Neuronal stem cell (in vitro differentiated cells): Measurements from ENCODE around the gene IGFBP3.

ENCODE experiments used
- DNase-seq: peaks from one replicate; pipeline ENCODE4 v3.0.0-alpha.2; 2013; ENCODE audit warnings: low spot score
- H2AFZ ChIP-seq: one replicate; pipeline ENCODE4 v1.6.1; 2013; ENCODE audit warnings: mild to moderate bottlenecking, low read length, inconsistent platforms
- H2AK5ac ChIP-seq: 2 replicates; pipeline ENCODE4 v1.6.1; 2013; ENCODE audit warnings: low read depth, mild to moderate bottlenecking, inconsistent platforms, low read length, moderate library complexity, mixed read lengths
- H2BK120ac ChIP-seq: 2 replicates; pipeline ENCODE4 v1.6.1; 2013; ENCODE audit warnings: low read depth, mild to moderate bottlenecking, inconsistent platforms, low read length, moderate library complexity, mixed read lengths
- H2BK12ac ChIP-seq: one replicate; pipeline ENCODE4 v1.6.1; 2013; ENCODE audit warnings: low read length, inconsistent platforms
- H2BK15ac ChIP-seq: 2 replicates; pipeline ENCODE4 v1.6.1; 2013; ENCODE audit warnings: mild to moderate bottlenecking, low read length, inconsistent platforms, mixed read lengths
- H2BK5ac ChIP-seq: one replicate; pipeline ENCODE4 v1.6.1; 2013; ENCODE audit warnings: inconsistent platforms, mild to moderate bottlenecking, low read length, moderate library complexity
- H3K14ac ChIP-seq: one replicate; pipeline ENCODE4 v1.6.1; 2013; ENCODE audit warnings: low read length, inconsistent platforms
- H3K18ac ChIP-seq: 2 replicates; pipeline ENCODE4 v1.6.1; 2013; ENCODE audit warnings: low read length, inconsistent platforms
- H3K23ac ChIP-seq: 2 replicates; pipeline ENCODE4 v1.6.1; 2013; ENCODE audit warnings: low read depth, mild to moderate bottlenecking, mixed read lengths, low read length, inconsistent platforms; ENCODE audit not compliant: poor library complexity
- H3K27ac ChIP-seq: replicated peaks from 3 replicates; pipeline ENCODE4 v1.5.1; 2013; ENCODE audit warnings: low read length, inconsistent platforms
- H3K27me3 ChIP-seq, 3 experiments: 2 replicates each; pipeline ENCODE4 v1.6.1; 2013; ENCODE audit warnings: low read length in 3 of 3, mild to moderate bottlenecking in 2 of 3, inconsistent platforms in 1 of 3, low read depth in 1 of 3, mixed read lengths in 1 of 3, moderate library complexity in 1 of 3; ENCODE audit not compliant: control insufficient read depth in 3 of 3, insufficient read depth in 3 of 3
- H3K36me3 ChIP-seq, 2 donors: replicated peaks in 1 of 2; 2 replicates each; pipeline ENCODE4 v1.6.1; 2013; ENCODE audit warnings: low read length in 2 of 2; ENCODE audit not compliant: control insufficient read depth in 2 of 2, insufficient read depth in 2 of 2
- H3K4ac ChIP-seq: 2 replicates; pipeline ENCODE4 v1.6.1; 2013; ENCODE audit warnings: inconsistent platforms, mild to moderate bottlenecking, low read length, moderate library complexity
- H3K4me1 ChIP-seq, 2 donors: 1 replicate in 1 of 2; 2 replicates in 1 of 2; pipeline ENCODE4 v1.6.1; 2013; ENCODE audit warnings: low read length in 2 of 2, low read depth in 1 of 2; ENCODE audit not compliant: control insufficient read depth in 2 of 2, insufficient read depth in 1 of 2
- H3K4me2 ChIP-seq: one replicate; pipeline ENCODE4 v1.6.1; 2013; ENCODE audit warnings: mild to moderate bottlenecking, low read length, inconsistent platforms; ENCODE audit not compliant: insufficient read depth, poor library complexity, severe bottlenecking
- H3K4me3 ChIP-seq, 2 donors: 2 replicates each; pipeline ENCODE4 v1.5.1; 2013; ENCODE audit warnings: low read length in 2 of 2, mild to moderate bottlenecking in 2 of 2, inconsistent platforms in 1 of 2, moderate library complexity in 1 of 2
- H3K79me1 ChIP-seq: one replicate; pipeline ENCODE4 v1.6.1; 2013; ENCODE audit warnings: low read depth, mild to moderate bottlenecking, inconsistent platforms, low read length, moderate library complexity
- H3K9ac ChIP-seq: one replicate; pipeline ENCODE4 v1.6.1; 2013; ENCODE audit warnings: mild to moderate bottlenecking, low read depth, low read length, inconsistent platforms; ENCODE audit not compliant: poor library complexity
- H3K9me3 ChIP-seq, 2 donors: replicated peaks in 1 of 2; 2 replicates each; pipeline versions ENCODE3 to v1.6.1; 2013; ENCODE audit warnings: low read length in 2 of 2, mild to moderate bottlenecking in 2 of 2, inconsistent platforms in 1 of 2, low read depth in 1 of 2, mixed read lengths in 1 of 2, moderate library complexity in 1 of 2; ENCODE audit not compliant: control insufficient read depth in 2 of 2, insufficient read depth in 1 of 2
- H4K8ac ChIP-seq: one replicate; pipeline ENCODE4 v1.6.1; 2013; ENCODE audit warnings: low read depth, mild to moderate bottlenecking, inconsistent platforms, low read length, moderate library complexity
- H4K91ac ChIP-seq: one replicate; pipeline ENCODE4 v1.6.1; 2013; ENCODE audit warnings: low read length, low read depth, mild to moderate bottlenecking, inconsistent platforms; ENCODE audit not compliant: poor library complexity
- WGBS, 2 donors: extraction: QIAGEN DNeasy Blood & Tissue Kit; methylation state at CpG; one replicate each; pipeline ENCODE4 v1.1.7; 2013; ENCODE audit warnings: missing lambda C conversion rate in 2 of 2, mixed read lengths in 1 of 2; ENCODE audit not compliant: insufficient read length in 2 of 2, insufficient replicate concordance in 1 of 2; ENCODE audit errors: extremely low coverage in 2 of 2; 5-methylcytosine and 5-hydroxymethylcytosine counted together

The IGFBP3 gene

DNA sequence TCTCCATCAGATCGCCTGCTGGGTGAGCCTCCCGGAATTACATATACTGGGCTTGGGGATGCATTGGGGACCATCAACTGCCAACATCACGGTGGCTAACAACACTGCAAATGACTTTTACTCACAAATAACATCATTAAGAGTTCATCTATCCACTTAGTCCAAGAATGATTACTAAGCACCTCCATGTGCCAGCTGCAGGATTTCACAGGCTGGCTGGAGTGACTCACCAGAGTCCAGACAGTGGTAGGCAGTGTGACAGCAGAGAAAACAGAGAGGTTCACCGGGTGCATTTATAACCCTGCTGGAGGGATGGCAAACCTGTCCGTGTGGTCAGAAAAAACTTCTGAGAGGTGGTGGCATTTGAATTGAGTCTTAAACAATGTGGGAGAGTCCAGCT, 3.2 kb upstream of the IGFBP3 start:
- H2AFZ ChIP-seq, result no peak overlapping the region
- WGBS, 2 donors, result no CpG with 5 or more reads among the region's 5 CpGs

DNA sequence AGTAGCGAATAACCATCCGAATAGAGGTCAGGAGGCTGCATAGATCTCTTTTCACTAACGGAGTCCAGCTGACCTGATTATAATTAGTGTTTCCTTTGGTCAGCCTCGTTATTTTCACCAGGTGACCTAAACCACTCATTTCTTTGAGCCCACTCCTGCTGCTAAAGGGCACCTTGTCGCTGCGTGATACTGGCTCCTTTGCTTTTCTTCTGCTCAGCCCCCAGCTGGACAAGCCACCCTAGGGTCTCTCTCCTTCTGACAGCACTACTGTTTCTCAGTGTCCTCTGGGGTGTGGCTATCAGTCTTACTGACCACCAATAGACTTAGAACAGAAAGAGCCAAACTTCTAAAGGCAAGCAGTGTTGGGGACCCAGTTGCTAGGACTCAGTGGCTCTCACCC, 2.7 kb upstream of the IGFBP3 start:
- no peak overlapping the region for H2BK120ac ChIP-seq
- H3K14ac ChIP-seq, result no peak overlapping the region
- no peak overlapping the region for H2AK5ac ChIP-seq
- H2AFZ ChIP-seq, result no peak overlapping the region
- no peak overlapping the region for H2BK15ac ChIP-seq
- no peak overlapping the region for H3K9ac ChIP-seq
- H3K9me3 ChIP-seq, result peaks cover 0 to 4% of the 10 kb centered on the region in 2 donors
- peaks cover 0 to 21% (median 13%) of the 10 kb centered on the region in 3 experiments for H3K27me3 ChIP-seq
- no peak overlapping the region for H4K8ac ChIP-seq
- H2BK5ac ChIP-seq, result no peak overlapping the region
- no peaks in the 10 kb centered on the region for H3K79me1 ChIP-seq
- H3K23ac ChIP-seq, result no peak overlapping the region
- peak overlapping the region; percentile 41 for H3K4me2 ChIP-seq
- no peak overlapping the region for H3K4me3 ChIP-seq
- H3K36me3 ChIP-seq, result no peaks in the 10 kb centered on the region
- peak overlapping the region; percentile 43 for H3K27ac ChIP-seq
- H3K18ac ChIP-seq, result peak overlapping the region; percentile 84
- no peak for DNase-seq
- no peak overlapping the region for H4K91ac ChIP-seq
- no peak overlapping the region for H3K4ac ChIP-seq
- H3K4me1 ChIP-seq, result peaks cover 8 to 16% of the 10 kb centered on the region in 2 donors
- no peak overlapping the region for H2BK12ac ChIP-seq
- WGBS, 2 donors, result no CpG with 5 or more reads among the region's 6 CpGs

More for the DNA sequence above, 3.2 kb upstream of the IGFBP3 start:
- H4K8ac ChIP-seq, result no peak overlapping the region
- no peak overlapping the region for H3K4ac ChIP-seq
- H3K14ac ChIP-seq, result no peak overlapping the region
- H2BK120ac ChIP-seq, result no peak overlapping the region
- no peak overlapping the region for H2AK5ac ChIP-seq
- H3K36me3 ChIP-seq, result no peaks in the 10 kb centered on the region
- H3K79me1 ChIP-seq, result no peaks in the 10 kb centered on the region
- H3K18ac ChIP-seq, result no peak overlapping the region
- no peak overlapping the region for H3K9ac ChIP-seq
- peaks cover 8 to 16% of the 10 kb centered on the region in 2 donors for H3K4me1 ChIP-seq
- no peak overlapping the region for H3K4me3 ChIP-seq
- H2BK15ac ChIP-seq, result no peak overlapping the region
- H3K4me2 ChIP-seq, result no peak overlapping the region
- no peak overlapping the region for H2BK12ac ChIP-seq
- H3K23ac ChIP-seq, result no peak overlapping the region
- H3K9me3 ChIP-seq, result peaks cover 0 to 4% of the 10 kb centered on the region in 2 donors
- no peak overlapping the region for H4K91ac ChIP-seq
- H2BK5ac ChIP-seq, result no peak overlapping the region
- no peak overlapping the region for H3K27ac ChIP-seq
- peaks cover 0 to 17% (median 13%) of the 10 kb centered on the region in 3 experiments for H3K27me3 ChIP-seq
- no peak for DNase-seq

DNA sequence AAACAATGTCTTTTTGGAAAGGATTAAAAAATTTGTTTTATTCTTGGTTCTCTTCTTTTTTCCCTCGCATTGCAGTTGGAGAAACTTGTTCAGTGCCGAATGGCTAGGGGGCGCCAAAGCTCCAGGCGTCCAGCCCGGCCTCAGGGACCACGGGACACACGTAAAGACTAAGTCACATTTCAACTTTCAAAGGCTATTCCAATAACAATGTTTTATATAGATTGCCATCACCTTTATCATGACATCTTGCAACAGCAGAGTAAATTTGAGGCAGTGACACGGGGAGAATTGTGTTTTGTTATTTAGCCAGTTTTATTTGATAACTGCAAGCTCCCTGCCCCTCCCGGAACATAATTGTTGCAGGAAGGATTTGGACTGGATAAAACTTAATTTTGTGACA, 2.2 kb upstream of the IGFBP3 start:
- peaks cover 0 to 2% of the 10 kb centered on the region in 2 donors for H3K9me3 ChIP-seq
- H3K4me1 ChIP-seq, result peaks cover 8 to 18% of the 10 kb centered on the region in 2 donors
- no peak overlapping the region for H3K14ac ChIP-seq
- H3K9ac ChIP-seq, result no peak overlapping the region
- H2BK12ac ChIP-seq, result no peak overlapping the region
- H3K18ac ChIP-seq, result no peak overlapping the region
- H2AFZ ChIP-seq, result peak overlapping the region; percentile 78
- no peak overlapping the region for H2BK5ac ChIP-seq
- no peak overlapping the region for H4K8ac ChIP-seq
- no peak overlapping the region for H2AK5ac ChIP-seq
- H3K4ac ChIP-seq, result no peak overlapping the region
- H3K36me3 ChIP-seq, result no peaks in the 10 kb centered on the region
- H3K4me2 ChIP-seq, result peak overlapping the region; percentile 31
- H3K27ac ChIP-seq, result no peak overlapping the region
- H4K91ac ChIP-seq, result no peak overlapping the region
- DNase-seq, result peak; percentile 64
- H3K4me3 ChIP-seq, result peak overlapping the region in 1 of 2 donors; percentile 30
- no peaks in the 10 kb centered on the region for H3K79me1 ChIP-seq
- H3K27me3 ChIP-seq, result peaks cover 0 to 26% (median 13%) of the 10 kb centered on the region in 3 experiments
- no peak overlapping the region for H2BK120ac ChIP-seq
- no peak overlapping the region for H2BK15ac ChIP-seq
- H3K23ac ChIP-seq, result no peak overlapping the region
- WGBS, 2 donors, result no CpG with 5 or more reads among the region's 9 CpGs

DNA sequence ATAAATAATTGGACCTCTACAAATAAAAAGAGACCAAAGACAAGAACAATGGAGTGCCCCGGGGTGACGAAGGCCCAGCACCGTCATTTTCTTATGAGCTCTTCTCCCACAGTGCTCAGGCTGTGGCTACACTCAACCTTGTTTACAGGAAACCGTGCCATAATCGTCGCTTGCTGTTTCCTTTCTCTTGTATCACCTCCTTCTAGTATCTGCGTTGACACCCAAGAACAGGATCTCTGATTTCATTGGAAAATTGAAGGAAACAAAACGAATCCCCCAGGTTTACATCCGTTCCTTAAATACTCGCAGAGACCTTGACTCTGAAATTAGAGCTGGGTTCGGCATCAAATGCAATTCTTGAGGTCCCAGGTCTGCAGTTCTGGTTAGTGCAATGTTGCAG, 1.7 kb upstream of the IGFBP3 start:
- Histone ChIP-seq H2BK5ac (no peak overlapping the region), H3K4me2 (no peak overlapping the region), H3K4me1 (peaks cover 8 to 22% of the 10 kb centered on the region in 2 donors), H2BK15ac (no peak overlapping the region), H3K4ac (no peak overlapping the region), H3K18ac (no peak overlapping the region), H2AK5ac (no peak overlapping the region), H3K14ac (no peak overlapping the region), H3K36me3 (no peaks in the 10 kb centered on the region), H3K27me3 (peaks cover 0 to 26% (median 13%) of the 10 kb centered on the region in 3 experiments), H2AFZ (peak overlapping the region; percentile 78), H3K9me3 (no peaks in the 10 kb centered on the region), H3K23ac (no peak overlapping the region), H4K8ac (no peak overlapping the region), H3K4me3 (peak overlapping the region in 1 of 2 donors; percentile 30), H4K91ac (no peak overlapping the region), H3K79me1 (no peaks in the 10 kb centered on the region), H2BK120ac (no peak overlapping the region), H3K9ac (no peak overlapping the region), H3K27ac (no peak overlapping the region), H2BK12ac (no peak overlapping the region)
- no peak for DNase-seq
- WGBS, 2 donors, result no CpG with 5 or more reads among the region's 11 CpGs
